Lower leg skin (tissue), 3 donors: ENCODE data around the gene PTPN2.

ENCODE experiments used
- CTCF ChIP-seq, 3 donors: fragments of 450-650 bp; IDR thresholded peaks; one replicate each; pipeline ENCODE4 v1.5.1; 2016; ENCODE audit warnings: antibody characterized with exemption in 3 of 3, mild to moderate bottlenecking in 3 of 3, moderate library complexity in 2 of 3
- POLR2A ChIP-seq, 2 donors: fragments of 450-650 bp; IDR thresholded peaks; one replicate each; pipeline ENCODE4 v1.6.1; 2016 to 2017; ENCODE audit warnings: antibody characterized with exemption in 2 of 2, mild to moderate bottlenecking in 1 of 2, moderate library complexity in 1 of 2

DNA sequence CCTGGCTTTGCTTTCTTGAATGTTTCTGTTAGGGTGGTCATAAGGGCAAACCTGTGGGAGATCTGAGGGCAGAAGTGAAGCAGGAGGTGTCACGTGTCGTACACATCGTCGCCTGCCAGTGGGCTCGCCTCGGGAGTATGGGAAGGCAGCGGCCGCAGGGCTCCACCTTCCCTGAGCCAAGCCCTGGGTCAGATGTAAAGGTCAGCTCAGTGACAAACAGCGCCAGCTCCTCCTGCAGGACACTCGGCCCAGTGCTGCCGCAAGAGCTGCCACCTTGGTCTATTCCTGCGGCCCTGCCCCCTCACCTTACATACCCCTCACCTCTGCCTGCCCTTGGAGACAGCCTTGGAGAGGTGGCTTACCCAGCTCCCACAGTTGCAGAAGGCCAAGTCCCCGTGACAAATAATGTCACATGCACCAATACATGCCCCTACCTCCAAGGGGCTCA lies 117.0 kb downstream of the PTPN2 start:
- TF ChIP-seq CTCF (IDR thresholded peaks at IDR 0.05) (no peak), POLR2A (IDR thresholded peaks at IDR 0.05) (no peak)
